Dermis microvascular lymphatic vessel endothelial cell (primary cell): ENCODE data around the gene TRAF2. TPM values are rescaled to one million over a fixed set of nuclear protein-coding genes. Genes with fewer than 3 reads are reported as not detected.

ENCODE experiments used
- DNase-seq, 2 donors: peaks; one replicate each; pipeline versions ENCODE4 v3.0.0 to v3.0.0-alpha.2; 2010; ENCODE audit warnings: low read depth in 2 of 2
- total RNA-seq: library from RNA; depleted of rRNA; stranded (reverse); fragments of >200 nt; gene quantifications from 2 replicates; pipeline ENCODE4 v1.2.1, GENCODE V29; 2014

The TRAF2 gene
- total RNA-seq, 1 donor from 2014 or later, result 13.0 TPM

- DNase-seq, result no peak
These were observed 87.6 kb downstream of the TRAF2 start for GRCh38 chr9:136973618-136974617.

- no peak for DNase-seq
These were observed 88.7 kb downstream of the TRAF2 start for GRCh38 chr9:136974817-136975535.

- DNase-seq, result peak; percentile 48 to 51
These were observed 89.3 kb downstream of the TRAF2 start for GRCh38 chr9:136975644-136976043.

Other genes with a start within 250 kb of the TRAF2 start
- 330 and 460 TPM in 2 replicates for gene EGFL7, start 223.6 kb upstream of the TRAF2 start, total RNA-seq
- gene AGPAT2, start 199.1 kb upstream of the TRAF2 start, total RNA-seq, result 38.3 and 47.9 TPM in 2 replicates
- 70.8 and 93.8 TPM in 2 replicates for gene DIPK1B, start 173.9 kb upstream of the TRAF2 start, total RNA-seq
- gene LCN10, start 143.6 kb upstream of the TRAF2 start, total RNA-seq, result 0.13 TPM in 1 of 2 replicates, not detected in the other
- 0.13 TPM in 1 of 2 replicates, not detected in the other for gene LCN6, start 138.0 kb upstream of the TRAF2 start, total RNA-seq
- gene LCN8, start 128.3 kb upstream of the TRAF2 start, total RNA-seq, result not detected in 2 replicates
- gene LCN15, start 122.0 kb upstream of the TRAF2 start, total RNA-seq, result 0.13 TPM in 1 of 2 replicates, not detected in the other
- gene TMEM141, start 95.2 kb upstream of the TRAF2 start, total RNA-seq, result 54.1 and 58.8 TPM in 2 replicates
- 0.26 and 0.51 TPM in 2 replicates for gene CCDC183, start 90.2 kb upstream of the TRAF2 start, total RNA-seq
- 51.1 and 67.6 TPM in 2 replicates for gene RABL6, start 78.6 kb upstream of the TRAF2 start, total RNA-seq
- gene AJM1, start 44.0 kb upstream of the TRAF2 start, total RNA-seq, result 0.51 and 0.89 TPM in 2 replicates
- gene PHPT1, start 37.1 kb upstream of the TRAF2 start, total RNA-seq, result 207 and 242 TPM in 2 replicates
- 0.64 and 1.1 TPM in 2 replicates for gene MAMDC4, start 34.2 kb upstream of the TRAF2 start, total RNA-seq
- gene EDF1, start 20.2 kb upstream of the TRAF2 start, total RNA-seq, result 236 and 240 TPM in 2 replicates
- 130 and 218 TPM in 2 replicates for gene FBXW5, start 58.2 kb downstream of the TRAF2 start, total RNA-seq
- 0.51 and 0.77 TPM in 2 replicates for gene C8G, start 58.7 kb downstream of the TRAF2 start, total RNA-seq
- not detected in 2 replicates for gene LCN12, start 65.8 kb downstream of the TRAF2 start, total RNA-seq
- gene PTGDS, start 91.0 kb downstream of the TRAF2 start, total RNA-seq, result 0.13 and 0.25 TPM in 2 replicates
- gene LCNL1, start 96.5 kb downstream of the TRAF2 start, total RNA-seq, result not detected in 2 replicates
- gene PAXX, start 105.9 kb downstream of the TRAF2 start, total RNA-seq, result 6.7 and 8.5 TPM in 2 replicates
- gene CLIC3, start 110.1 kb downstream of the TRAF2 start, total RNA-seq, result not detected in 2 replicates
- gene ABCA2, start 141.7 kb downstream of the TRAF2 start, total RNA-seq, result 4.5 and 9.9 TPM in 2 replicates
- gene FUT7, start 145.6 kb downstream of the TRAF2 start, total RNA-seq, result not detected in 2 replicates
- gene NPDC1, start 159.7 kb downstream of the TRAF2 start, total RNA-seq, result 10.0 and 14.4 TPM in 2 replicates
- not detected in 2 replicates for gene ENTPD2, start 167.5 kb downstream of the TRAF2 start, total RNA-seq
- 5.1 and 10.3 TPM in 2 replicates for gene SAPCD2, start 184.0 kb downstream of the TRAF2 start, total RNA-seq
- 12.8 and 30.1 TPM in 2 replicates for gene UAP1L1, start 191.0 kb downstream of the TRAF2 start, total RNA-seq
- 42.7 and 56.8 TPM in 2 replicates for gene MAN1B1, start 200.5 kb downstream of the TRAF2 start, total RNA-seq
- 66.8 and 112 TPM in 2 replicates for gene DPP7, start 228.2 kb downstream of the TRAF2 start, total RNA-seq